CD4-positive, alpha-beta T cell treated with Interferon alpha-2 for 1 hour (primary cell): ENCODE results near the gene LAMA2.
A peak's percentile ranks its signal among the peaks of the same experiment; 100 is the strongest.

ENCODE experiments used
- DNase-seq, 2 donors: peaks; one replicate each; pipeline ENCODE4 v3.0.0-alpha.2; 2020 to 2022

The LAMA2 gene

GRCh38 chr6:129342243-129342642 lies 459.3 kb downstream of the LAMA2 start:
- no peak for DNase-seq

DNA sequence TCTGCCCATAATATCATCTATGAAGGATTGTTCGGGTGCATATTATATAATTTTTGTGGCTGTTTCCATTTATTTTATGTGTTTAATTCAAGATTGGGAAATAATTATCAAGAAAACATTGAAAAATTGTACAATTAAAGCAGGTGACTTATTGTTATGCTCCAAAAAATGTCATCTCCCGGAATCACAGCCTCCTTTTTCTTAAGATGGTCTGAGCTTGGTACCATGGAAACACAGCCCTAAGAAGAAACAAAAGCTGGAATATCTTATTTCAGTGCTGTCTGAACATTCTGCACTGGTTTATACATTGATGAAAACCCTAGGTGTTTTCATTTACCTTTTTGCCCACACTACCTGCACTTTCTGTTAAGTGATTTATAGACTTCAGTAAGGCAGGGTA lies 459.9 kb downstream of the LAMA2 start:
- no peak for DNase-seq

DNA sequence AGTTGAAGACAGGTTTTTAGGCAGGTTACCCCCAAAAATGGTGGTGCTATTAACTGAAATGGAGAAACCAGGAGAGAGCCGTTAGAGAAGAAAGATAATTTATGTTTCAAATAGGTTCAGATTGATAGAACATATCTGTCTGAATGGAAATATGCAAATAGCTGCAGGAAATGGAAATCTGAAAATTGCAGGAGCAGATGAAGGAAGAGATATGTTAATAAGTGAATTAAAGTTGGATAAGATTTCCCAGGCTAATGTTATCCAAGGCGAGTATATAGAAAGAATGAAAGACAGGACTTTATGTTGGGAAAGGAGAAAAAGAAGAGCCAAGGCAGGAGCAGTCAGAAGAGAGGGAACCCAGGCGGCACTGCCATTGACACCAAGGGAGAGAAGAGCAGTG lies 461.4 kb downstream of the LAMA2 start:
- DNase-seq, result no peak

GRCh38 chr6:129345890-129346289 lies 463.0 kb downstream of the LAMA2 start:
- no peak for DNase-seq

GRCh38 chr6:129346964-129347363 lies 464.0 kb downstream of the LAMA2 start:
- DNase-seq, result no peak

GRCh38 chr6:129350278-129350677 lies 467.3 kb downstream of the LAMA2 start:
- DNase-seq, result no peak

DNA sequence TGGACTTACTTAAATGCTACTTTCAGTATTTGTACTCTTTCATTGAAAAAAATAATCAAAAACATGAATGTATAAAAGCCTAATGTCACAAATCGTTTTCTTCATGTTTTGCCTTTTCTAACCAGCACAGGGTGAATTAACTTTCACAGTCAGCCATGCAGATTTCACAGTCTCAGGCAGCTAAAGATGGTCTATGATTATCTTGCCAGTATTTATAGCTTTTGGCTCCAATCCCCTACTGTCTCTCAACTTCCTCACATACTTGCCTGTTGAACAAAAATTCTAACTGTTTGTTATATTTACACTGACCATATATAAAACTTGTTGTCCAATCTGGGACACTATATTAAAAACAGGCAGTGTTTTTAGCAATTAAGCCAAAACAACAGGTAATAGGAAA lies 468.9 kb downstream of the LAMA2 start:
- no peak for DNase-seq

GRCh38 chr6:129353067-129353466 lies 470.1 kb downstream of the LAMA2 start:
- DNase-seq, result no peak

GRCh38 chr6:129356129-129356528 lies 473.2 kb downstream of the LAMA2 start:
- no peak for DNase-seq

GRCh38 chr6:129359811-129360681 lies 477.1 kb downstream of the LAMA2 start:
- no peak for DNase-seq

DNA sequence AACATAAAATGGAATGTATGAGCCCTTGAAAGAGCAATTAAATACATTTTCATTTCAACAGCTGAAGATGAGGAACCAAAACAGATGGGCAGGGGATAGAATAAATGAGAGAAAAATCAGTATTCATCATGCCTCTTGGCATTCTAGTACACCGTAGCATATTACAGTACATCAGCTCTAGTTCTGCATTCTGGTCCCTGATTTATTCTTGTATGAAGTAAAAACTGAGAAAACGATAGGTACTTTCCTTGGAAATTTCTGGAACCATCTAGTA lies 477.7 kb downstream of the LAMA2 start:
- no peak for DNase-seq

- DNase-seq, result no peak
Observed at GRCh38 chr6:129364037-129364436, 481.1 kb downstream of the LAMA2 start.

DNA sequence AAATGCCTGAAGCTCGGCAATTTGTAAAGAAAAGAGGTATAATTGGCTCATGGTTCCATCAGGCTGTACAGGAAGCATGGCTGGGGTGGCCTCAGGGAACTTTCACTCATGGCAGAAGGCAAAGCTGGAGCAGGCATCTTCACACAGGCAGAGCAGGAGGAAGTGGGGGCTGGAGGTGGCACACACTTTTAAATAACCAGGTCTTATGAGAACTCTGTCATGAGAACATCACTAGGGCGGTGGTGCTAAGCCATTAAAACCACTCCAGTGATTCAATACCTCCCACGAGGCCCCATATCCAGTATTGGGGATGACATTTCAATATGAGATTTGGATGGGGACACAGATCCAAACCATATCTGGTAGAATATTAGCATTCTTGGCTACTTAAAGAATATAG lies 481.8 kb downstream of the LAMA2 start:
- DNase-seq, result no peak

GRCh38 chr6:129368076-129368475 lies 485.1 kb downstream of the LAMA2 start:
- DNase-seq, result no peak

GRCh38 chr6:129368970-129369369 lies 486.0 kb downstream of the LAMA2 start:
- DNase-seq, result no peak

DNA sequence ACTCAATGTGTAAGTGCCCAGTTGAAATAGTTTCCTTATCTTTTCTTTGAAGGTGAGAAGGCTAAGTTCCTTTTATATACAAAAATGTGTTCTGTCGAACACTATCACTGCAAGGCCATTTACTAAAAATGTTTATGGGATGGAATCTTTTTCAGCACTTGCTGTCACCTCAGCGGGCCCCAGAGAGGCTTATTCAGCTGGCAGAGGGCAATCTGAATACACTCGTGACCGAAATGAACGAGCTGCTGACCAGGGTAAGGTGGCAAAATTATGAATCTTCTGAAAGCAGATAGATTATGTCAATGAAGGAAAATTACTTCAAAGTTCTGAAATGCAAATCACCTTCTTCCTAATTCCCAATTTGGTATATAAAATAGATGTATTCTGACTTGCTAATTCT lies 486.8 kb downstream of the LAMA2 start:
- no peak for DNase-seq

DNA sequence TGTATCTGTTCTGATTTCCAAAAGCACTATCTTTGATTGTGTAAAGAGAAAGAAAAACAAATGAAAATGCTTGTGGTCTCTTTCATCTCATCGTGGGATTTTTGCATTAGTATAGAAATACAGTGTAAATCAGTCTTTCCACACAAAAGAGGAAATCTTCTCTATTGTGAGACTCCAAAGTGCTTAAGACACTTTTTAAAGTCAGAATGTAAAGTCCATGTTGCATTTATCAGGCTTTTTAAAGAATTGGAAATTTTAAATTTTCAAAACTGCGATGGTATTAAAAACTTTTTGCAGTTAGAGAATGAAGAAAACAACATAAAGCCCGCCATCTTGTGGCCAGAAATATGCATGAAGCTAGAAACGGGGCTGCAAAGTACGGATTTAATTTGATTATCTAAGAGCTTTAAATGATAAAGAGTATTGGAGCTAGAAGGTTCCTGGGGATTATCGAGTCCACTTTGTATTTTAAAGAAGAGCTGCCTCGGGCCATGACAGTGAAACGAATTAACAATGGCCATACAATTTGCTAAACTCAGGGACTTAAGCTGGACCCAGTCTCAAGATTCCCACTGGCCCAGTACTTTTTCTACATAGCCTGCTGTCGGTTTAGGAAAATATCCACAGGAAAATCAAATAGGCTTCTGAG lies 487.5 kb downstream of the LAMA2 start:
- peak; percentile 4 to 55 for DNase-seq

DNA sequence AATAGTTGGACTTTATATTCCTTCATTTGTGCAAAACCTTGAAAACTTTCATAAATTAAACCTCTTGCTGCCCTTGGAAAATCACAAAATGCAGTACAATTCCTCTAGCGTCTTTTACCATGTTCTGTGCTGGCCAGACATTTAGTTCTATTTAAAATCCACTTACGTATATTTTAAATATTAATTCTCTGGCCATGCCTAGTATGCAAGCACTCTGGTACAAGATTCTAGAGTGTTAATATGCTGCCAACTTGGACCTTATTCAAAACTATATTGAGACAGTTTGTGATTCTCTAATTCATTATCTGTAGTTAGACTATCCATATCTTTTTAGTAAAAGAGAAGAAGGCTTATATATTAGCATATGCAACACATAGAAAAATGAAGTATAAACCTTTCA lies 498.9 kb downstream of the LAMA2 start:
- no peak for DNase-seq

- DNase-seq, result no peak
Observed at GRCh38 chr6:129382916-129383315, 500.0 kb downstream of the LAMA2 start.

DNA sequence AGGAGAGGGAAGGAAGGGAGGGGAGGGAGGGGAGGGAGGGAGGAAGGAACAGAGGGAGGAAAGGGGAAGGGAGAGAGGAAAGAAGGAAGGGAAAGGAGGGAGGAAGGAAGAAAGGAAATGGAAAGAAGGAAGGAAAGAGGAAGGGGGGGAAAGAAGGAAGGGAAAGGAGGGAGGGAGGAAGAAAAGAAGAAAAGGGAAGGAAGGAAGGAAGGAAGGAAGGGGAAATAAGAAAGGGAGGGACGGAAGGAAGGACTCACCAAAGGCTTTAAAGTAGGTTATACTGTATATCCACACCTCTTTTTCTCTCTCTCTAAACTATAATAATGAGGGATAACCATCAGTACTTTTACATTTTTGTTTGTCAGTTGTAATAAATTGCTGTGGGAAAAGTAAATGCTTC lies 502.2 kb downstream of the LAMA2 start:
- DNase-seq, result no peak

GRCh38 chr6:129390900-129391299 lies 508.0 kb downstream of the LAMA2 start:
- DNase-seq, result no peak

DNA sequence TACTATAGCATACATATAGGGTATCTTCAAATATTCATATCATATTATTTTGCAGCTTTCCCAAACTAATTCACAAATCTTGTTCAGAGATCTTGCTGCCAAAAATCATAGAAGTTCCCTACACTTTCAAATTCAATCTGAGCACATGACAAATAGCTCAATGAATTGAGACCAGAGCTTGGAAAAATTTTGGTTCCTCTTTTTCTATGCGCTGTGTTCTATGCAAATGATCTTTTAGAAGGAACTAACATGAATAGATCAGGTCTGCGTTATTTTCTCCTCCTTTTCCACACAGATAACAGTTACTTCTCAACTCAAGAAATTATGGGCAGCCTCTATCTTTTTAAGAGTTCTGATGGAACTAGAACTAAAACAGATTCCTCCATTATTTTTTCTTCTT lies 510.7 kb downstream of the LAMA2 start:
- no peak for DNase-seq

- DNase-seq, result no peak
Observed at GRCh38 chr6:129398764-129399163, 515.8 kb downstream of the LAMA2 start.

- no peak for DNase-seq
Observed at GRCh38 chr6:129402244-129402643, 519.3 kb downstream of the LAMA2 start.

- no peak for DNase-seq
Observed at GRCh38 chr6:129411092-129411491, 528.2 kb downstream of the LAMA2 start.
